HepG2 (cell line): ENCODE results near the gene RNF126. TPM values are rescaled to one million over a fixed set of nuclear protein-coding genes. Genes with fewer than 3 reads are reported as not detected.

ENCODE experiments used
- ATAC-seq: fragments of 200-7000 bp; cut with Tn5 transposase; 3 replicates; pipeline ENCODE4 v1.9.1; 2020; ENCODE audit warnings: mild to moderate bottlenecking, moderate library complexity
- BruUV-seq: library from RNA; stranded (reverse); fragments of 400-500 nt; replicated peaks from 2 replicates; lab custom pipeline; 2021; lab: Mats Ljungman, UMichigan
- CTCF ChIA-PET: fragments of 300-600 bp; formaldehyde crosslinking; extraction: SDS; loops from one replicate; lab custom pipeline; 2021; ENCODE audit warnings: low total read pairs, inconsistent platforms, low intra/inter-chr PET ratio; lab: Yijun Ruan, JAX
- POLR2A ChIA-PET: fragments of 350-600 bp; sonication (Branson Sonifier 250); formaldehyde crosslinking; loops from one replicate; lab custom pipeline; 2020; ENCODE audit warnings: antibody characterized with exemption, inconsistent platforms; lab: Yijun Ruan, JAX
- DNase-seq: peaks from one replicate; pipeline ENCODE4 v3.0.0-alpha.2; 2015; ENCODE audit warnings: low spot score
- FAIRE-seq: peaks from 3 replicates; lab custom pipeline; 2011; peaks lifted over from hg19 to GRCh38; lab: Jason Lieb, UNC
- H2AFZ ChIP-seq: one replicate; pipeline ENCODE4 v1.6.1; 2011; ENCODE audit warnings: low read length, inconsistent platforms
- H3K27ac ChIP-seq: fragments of 300-600 bp; 3 replicates; pipeline ENCODE4 v1.8.0; 2011; ENCODE audit warnings: mixed run types, mild to moderate bottlenecking, mixed read lengths, low read length, inconsistent platforms; ENCODE audit not compliant: insufficient read depth; ENCODE audit errors: extremely low read length
- H3K27me3 ChIP-seq, 2 experiments: fragments of 200-600 bp in 1 of 2; 2 replicates in 1 of 2; 3 replicates in 1 of 2; pipeline versions ENCODE4 v1.6.0 to v1.8.0; 2011; ENCODE audit warnings: low read length in 2 of 2, mild to moderate bottlenecking in 2 of 2, moderate library complexity in 2 of 2, inconsistent platforms in 1 of 2; ENCODE audit not compliant: insufficient read depth in 2 of 2, control insufficient read depth in 1 of 2
- H3K36me3 ChIP-seq, 2 experiments: fragments of 200-600 bp in 1 of 2; replicated peaks in 1 of 2; 2 replicates in 1 of 2; 3 replicates in 1 of 2; pipeline versions ENCODE4 v1.5.1 to v1.8.0; 2011; ENCODE audit warnings: low read length in 2 of 2, inconsistent platforms in 1 of 2; ENCODE audit not compliant: insufficient read depth in 2 of 2, control insufficient read depth in 1 of 2
- H3K4me1 ChIP-seq: 2 replicates; pipeline ENCODE4 v1.5.1; 2012; ENCODE audit warnings: low read length, inconsistent platforms; ENCODE audit not compliant: insufficient read depth
- H3K4me2 ChIP-seq: 2 replicates; pipeline ENCODE4 v1.6.0; 2011; ENCODE audit warnings: low read depth, low read length, inconsistent platforms
- H3K4me3 ChIP-seq, 3 experiments: fragments of 200-600 bp in 1 of 3; sonication (generic), shearing (Covaris generic) in 1 of 3; replicated peaks in 1 of 3; 2 replicates each; pipeline ENCODE4 v1.5.1; 2011 to 2016; ENCODE audit warnings: low read length in 3 of 3, inconsistent platforms in 2 of 3, low read depth in 2 of 3, mild to moderate bottlenecking in 2 of 3, control low read depth in 1 of 3, mixed read lengths in 1 of 3; ENCODE audit not compliant: insufficient read depth in 1 of 3
- H3K79me2 ChIP-seq: one replicate; pipeline ENCODE4 v1.6.1; 2011; ENCODE audit warnings: low read length, inconsistent platforms; ENCODE audit not compliant: insufficient read depth
- H3K9ac ChIP-seq: 2 replicates; pipeline ENCODE4 v1.6.0; 2011; ENCODE audit warnings: mild to moderate bottlenecking, low read depth, low read length, inconsistent platforms; ENCODE audit not compliant: insufficient read depth
- H3K9me3 ChIP-seq: 2 replicates; pipeline ENCODE4 v1.5.1; 2012; ENCODE audit warnings: mild to moderate bottlenecking, low read length
- H4K20me1 ChIP-seq: 2 replicates; pipeline ENCODE4 v1.6.0; 2011; ENCODE audit warnings: inconsistent platforms, mild to moderate bottlenecking, low read length, moderate library complexity; ENCODE audit not compliant: insufficient read depth
- GABPA ChIP-seq, 2 experiments: IDR thresholded peaks; 2 replicates each; pipeline ENCODE4 v1.6.1; 2011 to 2016; ENCODE audit warnings: low read depth in 2 of 2, low read length in 1 of 2, missing biosample characterization in 1 of 2, missing genetic modification characterization in 1 of 2
- HOMEZ ChIP-seq: IDR thresholded peaks from 2 replicates; pipeline ENCODE4 v1.6.1; 2016; ENCODE audit warnings: low read depth
- KLF12 ChIP-seq: sonication (generic); formaldehyde crosslinking; IDR thresholded peaks from 2 replicates; pipeline ENCODE4 v1.4.0; 2020; ENCODE audit warnings: missing genetic modification reagents, borderline replicate concordance
- MXI1 ChIP-seq: IDR thresholded peaks from 3 replicates; pipeline ENCODE4 v1.6.1; 2012; ENCODE audit warnings: low read depth, low read length, inconsistent platforms, borderline replicate concordance
- NR2C2 ChIP-seq: sonication (generic); formaldehyde crosslinking; IDR thresholded peaks from 2 replicates; pipeline ENCODE4 v1.4.0; 2020; ENCODE audit warnings: missing genetic modification reagents, mild to moderate bottlenecking, moderate library complexity, borderline replicate concordance
- PAWR ChIP-seq: sonication (generic); formaldehyde crosslinking; IDR thresholded peaks from 2 replicates; pipeline ENCODE4 v1.4.0; 2020; ENCODE audit warnings: missing genetic modification reagents, mild to moderate bottlenecking, borderline replicate concordance
- RARG ChIP-seq: sonication (generic); formaldehyde crosslinking; IDR thresholded peaks from 2 replicates; pipeline ENCODE4 v1.4.0; 2020; ENCODE audit warnings: low read depth, mild to moderate bottlenecking, missing genetic modification reagents
- RBM22 ChIP-seq: fragments of 200-400 bp; formaldehyde crosslinking; optimal IDR thresholded peaks from 2 replicates; pipeline ENCODE3; 2017; ENCODE audit warnings: mild to moderate bottlenecking, low read length, moderate library complexity
- SMAD1 ChIP-seq: sonication (generic); formaldehyde crosslinking; IDR thresholded peaks from 2 replicates; pipeline ENCODE4 v1.4.0; 2020; ENCODE audit warnings: missing genetic modification reagents, low read depth, mild to moderate bottlenecking, borderline replicate concordance
- SP2 ChIP-seq: sonication (generic); formaldehyde crosslinking; IDR thresholded peaks from 2 replicates; pipeline ENCODE4 v1.5.1; 2020; ENCODE audit warnings: mild to moderate bottlenecking, missing genetic modification reagents
- THAP8 ChIP-seq: sonication (generic); formaldehyde crosslinking; IDR thresholded peaks from 2 replicates; pipeline ENCODE4 v1.5.1; 2020; ENCODE audit warnings: missing genetic modification reagents, mild to moderate bottlenecking, borderline replicate concordance
- XRCC5 ChIP-seq: fragments of 200-400 bp; formaldehyde crosslinking; optimal IDR thresholded peaks from 2 replicates; pipeline ENCODE3; 2017; ENCODE audit warnings: mild to moderate bottlenecking, low read length
- ZFP36 ChIP-seq: fragments of 150-350 bp; IDR thresholded peaks from 2 replicates; pipeline ENCODE4 v1.6.1; 2018; ENCODE audit warnings: borderline replicate concordance, low read length, low read depth; ENCODE audit not compliant: partially characterized antibody
- ZNF225 ChIP-seq: sonication (generic); formaldehyde crosslinking; IDR thresholded peaks from 2 replicates; pipeline ENCODE4 v1.4.0; 2020; ENCODE audit warnings: mild to moderate bottlenecking, missing genetic modification reagents
- ZNF234 ChIP-seq: sonication (generic); formaldehyde crosslinking; conservative IDR thresholded peaks from 2 replicates; pipeline ENCODE4 v1.5.1; 2020; ENCODE audit warnings: mild to moderate bottlenecking, missing genetic modification reagents
- ZNF317 ChIP-seq: sonication (generic); formaldehyde crosslinking; IDR thresholded peaks from 2 replicates; pipeline ENCODE4 v1.5.0; 2020; ENCODE audit warnings: mild to moderate bottlenecking, missing genetic modification reagents
- ZNF484 ChIP-seq: sonication (generic); formaldehyde crosslinking; IDR thresholded peaks from 2 replicates; pipeline ENCODE4 v1.5.1; 2020; ENCODE audit warnings: mild to moderate bottlenecking, low read depth, missing genetic modification reagents, borderline replicate concordance
- ZNF543 ChIP-seq: sonication (generic); formaldehyde crosslinking; IDR thresholded peaks from 2 replicates; pipeline ENCODE4 v1.4.0; 2020; ENCODE audit warnings: mild to moderate bottlenecking, missing genetic modification reagents
- ZNF556 ChIP-seq: sonication (generic); formaldehyde crosslinking; IDR thresholded peaks from 2 replicates; pipeline ENCODE4 v1.4.0; 2020; ENCODE audit warnings: mild to moderate bottlenecking, missing genetic modification reagents, borderline replicate concordance
- ZNF672 ChIP-seq: sonication (generic); formaldehyde crosslinking; IDR thresholded peaks from 2 replicates; pipeline ENCODE4 v1.8.1; 2022; ENCODE audit warnings: missing genetic modification reagents
- WGBS: methylation state at CpG from one replicate; pipeline ENCODE4 v1.1.6; 2017; ENCODE audit warnings: low lambda C conversion rate; 5-methylcytosine and 5-hydroxymethylcytosine counted together
- in situ Hi-C: cut with HindIII; loops from 2 replicates; pipeline ENCODE4 v1.10.0; 2017; ENCODE audit warnings: low pct_unique_long_range_greater_than_20kb; ENCODE audit not compliant: extremely low pct_ligation_motif_present
- intact Hi-C: fragments of 100-400 bp; cut with micrococcal nuclease; formaldehyde crosslinking; loops from one replicate; pipeline ENCODE4 v1.10.0; 2022; ENCODE audit not compliant: unreplicated experiment
- polyA plus RNA-seq, 8 experiments: library from polyadenylated mRNA; depleted of rRNA in 3 of 8; stranded (reverse) in 7 of 8; unstranded in 1 of 8; fragments of >200 nt; fragmentation: Illumina TruSeq in 4 of 8; extraction: Trizol in 4 of 8; gene quantifications; 2 replicates each; pipeline versions ENCODE4 v1.2.1 to v1.2.3, GENCODE V29; 2011 to 2016; ENCODE audit warnings: low read depth in 4 of 8, missing spikeins in 1 of 8, mixed read lengths in 1 of 8; ENCODE audit not compliant: insufficient read depth in 1 of 8
- total RNA-seq, 5 experiments: library from RNA; depleted of rRNA; stranded (reverse); fragments of >200 nt; fragmentation: Illumina TruSeq; extraction: Trizol; gene quantifications; 2 replicates each; pipeline ENCODE4 v1.2.3, GENCODE V29; 2016; ENCODE audit warnings: low read depth in 1 of 5

The RNF126 gene
- total and polyA plus RNA-seq, 2 of the 13 experiments (the other 11 are each of a cell fraction or from before 2014, with no cell fraction given): 23.2 to 34.0 TPM

GRCh38 chr19:690203-690602 lies 27.2 kb upstream of the RNF126 start (continued):
- TF ChIP-seq SP2 (CRISPR knock-in tag) (no peak), PAWR (CRISPR knock-in tag) (no peak), ZNF672 (CRISPR knock-in tag) (no peak), ZNF317 (CRISPR knock-in tag) (no peak), NR2C2 (CRISPR knock-in tag) (no peak), HOMEZ (CRISPR knock-in tag) (no peak), RBM22 (no peak), ZNF556 (no peak), MXI1 (no peak), SMAD1 (CRISPR knock-in tag) (no peak), RARG (CRISPR knock-in tag) (no peak)

- H3K36me3 ChIP-seq: no peaks in the 10 kb centered on the region
- no peaks in the 10 kb centered on the region for H3K79me2 ChIP-seq
- WGBS: 61% methylated on average over 17 of the region's 17 CpGs
- TF ChIP-seq ZNF234 (CRISPR knock-in tag): no peak
- no peak for TF ChIP-seq ZFP36
- no peak for TF ChIP-seq THAP8
- TF ChIP-seq KLF12 (CRISPR knock-in tag): no peak
- no peak for TF ChIP-seq XRCC5
- no peak for TF ChIP-seq GABPA (IDR thresholded peaks at IDR 0.05; ENCODE audit: low read depth, low read length)
- no peak for TF ChIP-seq GABPA (CRISPR knock-in tag; IDR thresholded peaks at IDR 0.05; ENCODE audit: low read depth)
- TF ChIP-seq ZNF543 (CRISPR knock-in tag): no peak
- TF ChIP-seq ZNF225 (CRISPR knock-in tag): no peak
- TF ChIP-seq ZNF484: no peak
- FAIRE-seq: no peak
- H3K4me3 ChIP-seq: no peak overlapping the region
- H3K27me3 ChIP-seq: peaks cover 1 to 13% of the 10 kb centered on the region in 2 experiments; a peak in 3 of 5 replicates
- ChIA-PET POLR2A (no interaction called here), CTCF (no interaction called here)
- no peaks in the 10 kb centered on the region for H4K20me1 ChIP-seq
- ATAC-seq: no peak
- no peaks in the 10 kb centered on the region for H3K9me3 ChIP-seq
- no peak for DNase-seq
- H3K27ac ChIP-seq: no peak overlapping the region
- intact Hi-C loops (no loop called here), in situ Hi-C loops (no loop called here)
- BruUV-seq: no TSS peak
- H3K4me2 ChIP-seq: no peak overlapping the region
- H3K4me1 ChIP-seq: peaks cover 16% of the 10 kb centered on the region
- H3K9ac ChIP-seq: no peak overlapping the region
- no peak overlapping the region for H2AFZ ChIP-seq
Observed at GRCh38 chr19:688992-689391, 26.0 kb upstream of the RNF126 start.
